Measurements from ENCODE around the gene RBBP6.

- no peak for TF ChIP-seq POLR2A (IDR thresholded peaks at IDR 0.05)
- TF ChIP-seq, protein P1, sequence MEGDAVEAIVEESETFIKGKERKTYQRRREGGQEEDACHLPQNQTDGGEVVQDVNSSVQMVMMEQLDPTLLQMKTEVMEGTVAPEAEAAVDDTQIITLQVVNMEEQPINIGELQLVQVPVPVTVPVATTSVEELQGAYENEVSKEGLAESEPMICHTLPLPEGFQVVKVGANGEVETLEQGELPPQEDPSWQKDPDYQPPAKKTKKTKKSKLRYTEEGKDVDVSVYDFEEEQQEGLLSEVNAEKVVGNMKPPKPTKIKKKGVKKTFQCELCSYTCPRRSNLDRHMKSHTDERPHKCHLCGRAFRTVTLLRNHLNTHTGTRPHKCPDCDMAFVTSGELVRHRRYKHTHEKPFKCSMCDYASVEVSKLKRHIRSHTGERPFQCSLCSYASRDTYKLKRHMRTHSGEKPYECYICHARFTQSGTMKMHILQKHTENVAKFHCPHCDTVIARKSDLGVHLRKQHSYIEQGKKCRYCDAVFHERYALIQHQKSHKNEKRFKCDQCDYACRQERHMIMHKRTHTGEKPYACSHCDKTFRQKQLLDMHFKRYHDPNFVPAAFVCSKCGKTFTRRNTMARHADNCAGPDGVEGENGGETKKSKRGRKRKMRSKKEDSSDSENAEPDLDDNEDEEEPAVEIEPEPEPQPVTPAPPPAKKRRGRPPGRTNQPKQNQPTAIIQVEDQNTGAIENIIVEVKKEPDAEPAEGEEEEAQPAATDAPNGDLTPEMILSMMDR (IDR thresholded peaks at IDR 0.05): no peak
These were observed 29.0 kb downstream of the RBBP6 start for GRCh38 chr16:24568392-24568791.

All from lower leg skin (tissue), 3 donors.